GM06990 (cell line): ENCODE data around the gene AMZ1.
"Not testable (repeated sequence)": the region's sequence is repeated elsewhere in the genome, so short reads cannot be mapped to it uniquely, and the experiment has no call there.

Source experiments
- DNase-seq: peaks from one replicate; pipeline ENCODE4 v3.0.0-alpha.2; 2011; ENCODE audit not compliant: insufficient read length; ENCODE audit errors: extremely low read depth
- H3K27me3 ChIP-seq: replicated peaks from 2 replicates; pipeline ENCODE4 v1.6.0; 2011; ENCODE audit warnings: low read length; ENCODE audit not compliant: control insufficient read depth, insufficient read depth
- H3K36me3 ChIP-seq: 2 replicates; pipeline ENCODE4 v1.5.1; 2011; ENCODE audit warnings: low read length; ENCODE audit not compliant: control insufficient read depth, insufficient read depth
- H3K4me3 ChIP-seq: replicated peaks from 2 replicates; pipeline ENCODE4 v1.5.1; 2011; ENCODE audit warnings: low read depth, mild to moderate bottlenecking, control low read depth, low read length
- TF ChIP-seq, protein P1 (sequence below): IDR thresholded peaks from 2 replicates; pipeline ENCODE4 v1.5.1; 2011; ENCODE audit warnings: low read length, control low read depth, mild to moderate bottlenecking, inconsistent platforms; ENCODE audit not compliant: insufficient read depth, poor library complexity, severe bottlenecking

Gene AMZ1

DNA sequence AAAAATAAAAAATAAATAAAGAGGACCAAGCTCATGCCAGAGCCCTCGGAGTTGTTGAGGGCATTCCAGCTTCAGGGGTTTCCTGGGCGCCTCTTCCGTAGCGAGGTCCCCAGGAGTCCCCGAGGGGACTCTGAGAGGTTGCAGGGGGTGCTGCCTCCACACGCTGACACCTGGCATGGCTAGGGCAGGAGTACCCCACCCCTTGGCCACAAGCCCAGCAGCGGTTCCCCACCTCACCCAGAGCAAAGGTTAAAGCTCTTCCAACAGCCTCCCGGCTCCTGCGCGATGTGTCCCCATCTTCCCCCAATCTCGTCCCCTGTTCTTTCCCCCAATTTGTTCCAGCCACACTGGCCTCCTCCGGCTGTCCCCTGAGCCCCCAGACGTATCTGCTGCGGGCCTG, 4.5 kb downstream of the AMZ1 start:
- H3K27me3 ChIP-seq, result no peaks in the 10 kb centered on the region; the same call in 1 of the 2 replicates
- H3K36me3 ChIP-seq, result no peaks in the 10 kb centered on the region
- TF ChIP-seq, protein P1, sequence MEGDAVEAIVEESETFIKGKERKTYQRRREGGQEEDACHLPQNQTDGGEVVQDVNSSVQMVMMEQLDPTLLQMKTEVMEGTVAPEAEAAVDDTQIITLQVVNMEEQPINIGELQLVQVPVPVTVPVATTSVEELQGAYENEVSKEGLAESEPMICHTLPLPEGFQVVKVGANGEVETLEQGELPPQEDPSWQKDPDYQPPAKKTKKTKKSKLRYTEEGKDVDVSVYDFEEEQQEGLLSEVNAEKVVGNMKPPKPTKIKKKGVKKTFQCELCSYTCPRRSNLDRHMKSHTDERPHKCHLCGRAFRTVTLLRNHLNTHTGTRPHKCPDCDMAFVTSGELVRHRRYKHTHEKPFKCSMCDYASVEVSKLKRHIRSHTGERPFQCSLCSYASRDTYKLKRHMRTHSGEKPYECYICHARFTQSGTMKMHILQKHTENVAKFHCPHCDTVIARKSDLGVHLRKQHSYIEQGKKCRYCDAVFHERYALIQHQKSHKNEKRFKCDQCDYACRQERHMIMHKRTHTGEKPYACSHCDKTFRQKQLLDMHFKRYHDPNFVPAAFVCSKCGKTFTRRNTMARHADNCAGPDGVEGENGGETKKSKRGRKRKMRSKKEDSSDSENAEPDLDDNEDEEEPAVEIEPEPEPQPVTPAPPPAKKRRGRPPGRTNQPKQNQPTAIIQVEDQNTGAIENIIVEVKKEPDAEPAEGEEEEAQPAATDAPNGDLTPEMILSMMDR, result no peak
- no peak for DNase-seq
- no peak overlapping the region for H3K4me3 ChIP-seq

DNA sequence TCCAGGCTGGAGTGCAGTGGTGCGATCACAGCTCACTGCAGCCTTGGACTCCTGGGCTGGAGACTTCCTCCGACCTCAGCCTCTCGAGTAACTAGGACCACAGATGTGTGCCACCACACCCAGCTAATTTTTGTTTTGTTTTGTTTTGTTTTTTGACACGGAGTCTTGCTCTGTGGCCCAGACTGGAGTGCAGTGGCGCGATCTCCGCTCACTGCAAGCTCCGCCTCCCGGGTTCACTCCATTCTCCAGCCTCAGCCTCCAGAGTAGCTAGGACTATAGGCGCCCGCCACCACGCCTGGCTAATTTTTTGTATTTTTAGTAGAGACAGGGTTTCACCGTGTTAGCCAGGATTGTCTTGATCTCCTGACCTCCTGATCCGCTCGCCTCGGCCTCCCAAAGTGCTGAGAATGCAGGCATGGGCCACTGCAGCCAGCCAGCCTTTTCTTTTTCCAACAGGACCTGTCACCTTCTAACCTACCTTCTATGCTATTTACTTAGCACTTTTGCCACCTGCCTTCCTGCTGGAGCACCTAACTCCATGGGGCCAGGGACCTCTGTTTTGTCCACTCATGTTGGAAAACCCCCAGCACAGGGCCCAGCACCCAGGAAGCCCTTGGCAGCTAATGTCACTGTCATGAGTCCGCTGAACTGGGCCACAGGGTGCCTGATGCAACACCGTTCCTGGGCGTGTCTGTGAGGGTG, 5.6 kb downstream of the AMZ1 start:
- DNase-seq, H3K36me3 ChIP-seq, H3K4me3 ChIP-seq, H3K27me3 ChIP-seq: not testable (repeated sequence)

DNA sequence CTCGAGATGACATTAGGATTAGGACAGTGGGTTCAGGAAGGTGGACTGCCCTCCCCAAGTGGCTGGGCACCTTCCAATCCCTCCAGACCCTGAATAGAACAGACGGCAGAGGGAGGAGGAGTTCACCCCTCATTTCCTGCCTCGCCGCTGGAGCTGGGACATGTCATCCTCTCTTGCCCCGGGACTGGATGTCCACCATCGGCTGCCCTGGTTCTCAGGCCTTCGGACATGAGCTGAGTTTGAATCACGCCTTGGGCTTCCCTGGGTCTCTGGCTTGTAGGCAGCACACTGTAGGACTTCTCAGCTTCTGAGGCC, 6.1 kb downstream of the AMZ1 start:
- H3K4me3 ChIP-seq, DNase-seq, H3K27me3 ChIP-seq, H3K36me3 ChIP-seq: not testable (repeated sequence)

DNA sequence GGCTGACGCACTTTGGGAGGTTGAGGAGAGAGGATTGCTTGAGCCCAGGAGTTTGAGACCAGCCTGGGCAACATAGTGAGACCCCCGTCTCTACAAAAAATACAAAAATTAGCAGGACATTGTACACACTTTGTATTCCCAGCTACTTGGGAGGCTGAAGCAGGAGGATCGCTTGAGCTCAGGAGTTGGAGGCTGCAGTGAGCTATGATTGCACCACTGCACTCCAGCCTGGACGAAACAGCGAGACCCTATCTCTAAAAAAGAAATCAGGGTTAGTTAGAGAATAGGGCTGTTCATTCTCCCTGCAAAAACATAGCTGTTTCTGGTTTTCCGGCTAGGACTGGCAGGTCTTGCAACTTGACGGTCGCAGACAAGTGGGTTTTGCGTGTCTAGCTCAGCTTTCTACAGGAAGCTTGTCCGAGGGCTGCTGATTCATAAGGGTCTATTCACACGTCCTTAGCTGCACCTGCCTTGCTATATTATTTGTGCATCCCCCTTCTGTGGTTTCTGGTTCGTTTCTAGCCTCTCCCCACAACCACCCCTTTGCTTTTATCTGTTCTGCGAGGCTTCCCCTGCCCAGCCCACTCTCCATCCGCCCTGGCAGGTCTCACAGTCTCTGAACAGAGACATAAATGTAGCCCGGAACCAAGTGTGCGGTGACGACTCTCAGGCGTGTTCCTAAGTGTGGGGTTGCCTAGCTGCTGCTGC, 10.7 kb downstream of the AMZ1 start:
- peak; percentile 87 for DNase-seq
- Histone ChIP-seq H3K4me3 (no peak overlapping the region; the same call in 1 of the 2 replicates), H3K27me3 (no peaks in the 10 kb centered on the region), H3K36me3 (no peaks in the 10 kb centered on the region)
- TF ChIP-seq, protein P1, result no peak

DNA sequence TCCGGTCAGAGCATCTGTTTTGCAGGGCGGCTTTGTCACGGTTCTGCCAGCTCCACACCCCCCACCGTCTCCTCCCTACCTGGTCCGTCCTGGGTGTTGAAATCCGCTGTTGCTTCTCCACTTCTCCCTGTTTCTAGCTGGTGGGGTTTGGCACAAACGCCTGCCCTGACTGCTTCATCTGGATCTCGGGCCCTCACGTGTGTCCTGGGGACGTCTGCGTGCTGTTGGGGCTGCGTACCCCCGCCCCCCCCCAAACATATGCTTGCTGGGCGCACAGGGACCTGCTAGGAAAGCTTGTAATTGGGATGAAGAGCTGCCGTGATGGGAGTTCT, 11.3 kb downstream of the AMZ1 start:
- TF ChIP-seq, protein P1, result no peak
- no peaks in the 10 kb centered on the region for H3K36me3 ChIP-seq
- DNase-seq, result no peak
- H3K27me3 ChIP-seq, result no peaks in the 10 kb centered on the region
- no peak overlapping the region; the same call in 1 of the 2 replicates for H3K4me3 ChIP-seq

DNA sequence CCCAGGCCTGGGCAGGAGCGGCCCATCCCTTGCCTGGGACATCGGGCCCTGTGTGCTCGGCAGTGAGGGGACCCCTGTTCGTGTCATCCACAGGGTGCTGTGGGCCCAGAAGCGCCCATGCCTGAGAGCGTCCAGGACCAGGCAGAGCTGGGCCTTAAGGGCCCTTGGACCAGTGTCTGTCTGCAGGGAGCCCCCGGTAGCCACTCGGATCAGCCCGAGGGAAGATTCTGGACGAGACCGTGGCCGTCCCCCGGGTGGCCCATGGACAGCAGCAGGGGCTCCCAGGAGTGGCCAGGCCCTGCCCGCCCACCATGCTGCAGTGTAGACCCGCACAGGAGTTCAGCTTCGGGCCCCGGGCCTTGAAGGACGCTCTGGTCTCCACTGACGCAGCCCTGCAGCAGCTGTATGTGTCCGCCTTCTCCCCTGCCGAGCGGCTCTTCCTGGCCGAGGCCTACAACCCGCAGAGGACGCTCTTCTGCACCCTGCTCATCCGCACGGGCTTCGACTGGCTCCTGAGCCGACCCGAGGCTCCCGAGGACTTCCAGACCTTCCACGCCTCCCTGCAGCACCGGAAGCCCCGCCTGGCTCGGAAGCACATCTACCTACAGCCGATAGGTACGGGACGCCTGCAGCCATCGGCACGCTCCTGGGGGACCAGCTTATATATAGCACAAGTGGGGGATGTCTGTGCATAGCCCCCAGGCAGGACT, 12.3 kb downstream of the AMZ1 start:
- TF ChIP-seq, protein P1, result no peak
- Histone ChIP-seq H3K4me3 (no peak overlapping the region), H3K27me3 (no peaks in the 10 kb centered on the region), H3K36me3 (no peaks in the 10 kb centered on the region)
- no peak for DNase-seq
